Activated CD8-positive, alpha-beta memory T cell treated with anti-CD3 and anti-CD28 coated beads, Interleukin-2, amount 50 U/mL, for 48 hours (primary cell): Measurements from ENCODE around the gene FOXP4.

Experiments
- DNase-seq: peaks from one replicate; pipeline ENCODE4 v3.0.0-alpha.2; 2020

FOXP4 gene

GRCh38 chr6:41523915-41524633, 22.1 kb upstream of the FOXP4 start:
- no peak for DNase-seq

GRCh38 chr6:41524634-41525011, 21.6 kb upstream of the FOXP4 start:
- no peak for DNase-seq

GRCh38 chr6:41527721-41528408, 18.3 kb upstream of the FOXP4 start:
- DNase-seq: no peak

GRCh38 chr6:41528409-41528963, 17.7 kb upstream of the FOXP4 start:
- no peak for DNase-seq

- no peak for DNase-seq
Observed at GRCh38 chr6:41529049-41529448, 17.1 kb upstream of the FOXP4 start.

- no peak for DNase-seq
Observed at GRCh38 chr6:41529970-41530369, 16.2 kb upstream of the FOXP4 start.

GRCh38 chr6:41530476-41530875, 15.7 kb upstream of the FOXP4 start:
- no peak for DNase-seq

- DNase-seq: no peak
Observed at GRCh38 chr6:41531016-41531415, 15.2 kb upstream of the FOXP4 start.

GRCh38 chr6:41531591-41532582, 14.3 kb upstream of the FOXP4 start:
- DNase-seq: peak; percentile 81

- no peak for DNase-seq
Observed at GRCh38 chr6:41535766-41536165, 10.4 kb upstream of the FOXP4 start.

GRCh38 chr6:41536795-41537758, 9.1 kb upstream of the FOXP4 start:
- no peak for DNase-seq

GRCh38 chr6:41538556-41539182, 7.5 kb upstream of the FOXP4 start:
- no peak for DNase-seq

GRCh38 chr6:41539204-41539603, 7.0 kb upstream of the FOXP4 start:
- no peak for DNase-seq

- DNase-seq: no peak
Observed at GRCh38 chr6:41541364-41541763, 4.8 kb upstream of the FOXP4 start.

GRCh38 chr6:41543087-41543486, 3.1 kb upstream of the FOXP4 start:
- no peak for DNase-seq

GRCh38 chr6:41545247-41545702, 906 bp upstream of the FOXP4 start:
- no peak for DNase-seq

- no peak for DNase-seq
Observed at GRCh38 chr6:41546475-41546865, 289 bp downstream of the FOXP4 start.

GRCh38 chr6:41546866-41547798, 951 bp downstream of the FOXP4 start:
- peak; percentile 67 for DNase-seq

GRCh38 chr6:41547799-41548097, 1.6 kb downstream of the FOXP4 start:
- no peak for DNase-seq

- peak; percentile 76 for DNase-seq
Observed at GRCh38 chr6:41548098-41548840, 2.1 kb downstream of the FOXP4 start.
